NB4 (cell line): Measurements from ENCODE around the gene DSG3.

Source experiments
- CTCF ChIP-seq: IDR thresholded peaks from one replicate; pipeline ENCODE4 v1.5.1; 2012; ENCODE audit warnings: low read depth, low read length
- MAX ChIP-seq: IDR thresholded peaks from 2 replicates; pipeline ENCODE4 v1.6.1; 2011; ENCODE audit warnings: low read depth, low read length
- MYC ChIP-seq: IDR thresholded peaks from 2 replicates; pipeline ENCODE4 v1.6.1; 2011; ENCODE audit warnings: low read depth, low read length
- POLR2A ChIP-seq: IDR thresholded peaks from 2 replicates; pipeline ENCODE4 v1.6.1; 2011; ENCODE audit warnings: mild to moderate bottlenecking; ENCODE audit not compliant: insufficient read length; ENCODE audit errors: extremely low read depth

GRCh38 chr18:31444142-31444541 lies 3.4 kb upstream of the DSG3 start:
- TF ChIP-seq POLR2A (no peak), CTCF (no peak), MYC (no peak), MAX (no peak)
